GM18909 (cell line): ENCODE results near the gene VSIR.
A peak's percentile ranks its signal among the peaks of the same experiment; 100 is the strongest.

Experiments
- ATAC-seq: cut with Tn5 transposase; IDR thresholded peaks from one replicate; pipeline ENCODE4 v1.9.1; 2021; ENCODE audit warnings: mild to moderate bottlenecking; ENCODE audit not compliant: unreplicated experiment, poor library complexity

Gene VSIR

GRCh38 chr10:71807557-71808510 is 34.5 kb upstream of the VSIR start:
- ATAC-seq = no peak

DNA sequence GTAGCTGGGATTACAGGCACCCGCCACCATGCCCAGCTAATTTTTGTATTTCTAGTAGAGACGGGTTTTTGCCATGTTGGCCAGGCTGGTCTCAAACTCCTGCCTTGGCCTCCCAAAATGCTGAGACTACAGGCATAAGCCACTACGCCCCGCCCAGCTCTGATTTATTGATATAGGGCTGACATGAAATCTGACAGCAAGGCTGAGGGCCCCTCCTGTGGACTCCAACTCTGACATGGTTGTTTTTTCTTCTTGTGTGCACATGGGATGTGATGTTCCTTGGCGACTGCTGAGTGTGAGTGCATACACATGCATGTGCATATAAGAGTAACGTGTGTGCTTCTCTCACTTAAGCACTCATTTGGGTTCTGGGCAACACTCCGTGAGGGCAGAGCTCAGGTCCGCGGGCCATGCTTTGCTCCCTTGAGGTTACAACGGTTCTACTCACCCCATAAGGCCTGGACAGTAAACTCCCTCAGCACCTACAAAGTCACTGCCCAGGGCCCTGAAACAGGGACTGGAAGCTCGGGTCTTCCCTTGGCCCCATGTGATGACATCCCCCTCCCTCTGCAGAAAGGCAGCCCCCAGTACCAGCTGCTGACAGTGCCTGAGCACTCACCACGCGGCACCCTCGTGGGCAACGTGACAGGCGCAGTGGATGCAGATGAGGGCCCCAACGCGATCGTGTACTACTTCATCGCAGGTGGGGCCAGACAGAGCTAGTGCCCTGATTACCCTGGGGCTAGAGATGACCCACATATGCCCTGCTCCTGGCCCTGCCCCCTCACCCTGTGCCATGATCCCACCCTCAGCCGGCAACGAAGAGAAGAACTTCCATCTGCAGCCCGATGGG is 33.6 kb upstream of the VSIR start:
- no peak for ATAC-seq

GRCh38 chr10:71805776-71806703 is 32.7 kb upstream of the VSIR start:
- ATAC-seq = no peak

DNA sequence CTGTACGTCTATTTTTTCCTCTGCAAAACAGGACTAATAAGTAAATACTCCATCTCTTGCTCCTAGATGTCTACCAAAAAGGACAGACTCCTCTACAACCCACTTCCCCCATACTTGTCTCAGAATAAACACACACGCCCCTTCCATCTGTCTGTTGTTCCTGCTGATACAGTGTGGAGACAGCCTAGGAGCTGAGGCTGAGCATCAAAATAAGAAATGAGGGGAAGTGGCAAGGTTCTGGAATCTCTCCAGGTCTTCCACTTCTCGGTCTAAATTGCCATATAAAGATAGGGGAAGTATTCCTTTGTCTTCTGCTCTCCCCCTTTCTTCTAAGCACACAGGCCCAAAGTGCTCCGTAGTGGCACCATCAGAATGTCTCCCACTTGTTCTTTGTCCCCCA is 30.8 kb upstream of the VSIR start:
- ATAC-seq = no peak

DNA sequence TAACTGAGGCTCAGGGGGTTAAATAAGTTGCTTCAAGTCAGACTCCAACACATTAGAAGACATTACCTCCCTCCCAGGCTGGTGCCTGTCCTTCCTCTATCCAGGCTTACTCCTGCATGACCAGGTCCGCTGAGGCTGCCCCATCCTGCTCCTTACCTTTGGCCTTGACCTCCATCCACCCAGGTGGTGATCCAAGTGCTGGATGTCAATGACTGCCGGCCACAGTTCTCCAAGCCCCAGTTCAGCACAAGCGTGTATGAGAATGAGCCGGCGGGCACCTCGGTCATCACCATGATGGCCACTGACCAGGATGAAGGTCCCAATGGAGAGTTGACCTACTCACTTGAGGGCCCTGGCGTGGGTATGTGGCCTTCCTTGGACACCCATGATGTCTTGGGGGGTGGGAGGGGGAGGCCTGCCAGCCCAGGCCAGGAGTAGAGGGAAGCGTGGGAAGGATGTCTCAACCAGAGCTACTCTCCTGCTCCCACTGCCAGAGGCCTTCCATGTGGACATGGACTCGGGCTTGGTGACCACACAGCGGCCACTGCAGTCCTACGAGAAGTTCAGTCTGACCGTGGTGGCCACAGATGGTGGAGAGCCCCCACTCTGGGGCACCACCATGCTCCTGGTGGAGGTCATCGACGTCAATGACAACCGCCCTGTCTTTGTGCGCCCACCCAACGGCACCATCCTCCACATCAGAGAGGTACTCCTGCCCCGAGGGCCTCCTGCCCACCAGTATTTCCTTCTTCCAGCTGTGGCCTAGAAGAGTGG is 29.6 kb upstream of the VSIR start:
- no peak for ATAC-seq

DNA sequence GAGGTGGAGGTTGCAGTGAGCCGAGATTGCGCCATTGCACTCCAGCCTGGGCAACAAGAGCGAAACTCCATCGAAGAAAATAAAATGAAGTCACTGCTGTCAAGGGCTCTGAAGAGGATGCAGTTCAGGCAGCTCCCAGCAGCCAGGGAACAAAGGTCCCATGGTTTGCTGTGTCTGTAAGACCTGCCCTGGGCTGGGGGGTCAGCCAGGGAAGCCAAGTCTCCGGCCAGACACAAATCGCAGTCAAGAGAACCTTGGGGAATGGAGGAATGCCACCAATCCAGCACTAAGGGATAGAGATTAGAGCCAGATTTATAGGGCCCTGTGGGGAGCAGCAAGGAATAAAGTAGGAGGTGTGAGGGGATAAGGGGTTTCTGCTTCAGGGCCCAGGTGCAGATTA is 28.9 kb upstream of the VSIR start:
- no peak for ATAC-seq

DNA sequence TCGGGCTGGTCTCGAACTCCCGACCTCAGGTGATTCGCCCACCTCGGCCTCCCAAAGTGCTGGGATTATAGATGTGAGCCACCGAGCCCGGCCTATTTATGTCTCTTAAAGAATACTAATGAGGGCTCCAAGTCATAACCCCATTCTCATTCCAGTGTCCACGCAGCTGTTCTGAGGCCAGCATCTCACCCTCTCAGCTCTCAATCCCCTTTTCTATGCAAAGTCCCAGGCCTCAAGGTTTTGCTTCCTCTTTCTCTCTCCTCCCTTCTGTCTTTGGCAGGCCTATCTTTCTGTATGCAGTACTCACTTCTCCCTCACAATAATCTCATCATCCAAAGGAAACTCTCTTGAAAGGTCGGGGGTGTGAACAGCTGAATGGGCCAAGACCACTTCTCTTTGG is 28.0 kb upstream of the VSIR start:
- peak; percentile 79 for ATAC-seq

- no peak for ATAC-seq
Measured at GRCh38 chr10:71799608-71800453, 26.5 kb upstream of the VSIR start.

DNA sequence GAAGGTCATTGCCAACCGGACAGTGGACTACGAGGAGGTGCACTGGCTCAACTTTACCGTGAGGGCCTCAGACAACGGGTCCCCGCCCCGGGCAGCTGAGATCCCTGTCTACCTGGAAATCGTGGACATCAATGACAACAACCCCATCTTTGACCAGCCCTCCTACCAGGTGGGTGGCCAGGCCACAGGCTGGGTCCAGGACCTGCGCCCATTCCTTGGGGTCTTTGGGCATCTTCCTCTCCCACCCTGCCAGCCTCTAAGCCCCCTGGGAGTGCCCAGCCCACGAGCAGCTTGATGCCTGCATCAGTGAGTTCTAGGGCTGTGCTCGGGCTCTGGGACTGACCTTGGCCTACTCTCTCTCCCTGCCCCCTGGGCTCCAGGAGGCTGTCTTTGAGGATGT is 25.8 kb upstream of the VSIR start:
- no peak for ATAC-seq

DNA sequence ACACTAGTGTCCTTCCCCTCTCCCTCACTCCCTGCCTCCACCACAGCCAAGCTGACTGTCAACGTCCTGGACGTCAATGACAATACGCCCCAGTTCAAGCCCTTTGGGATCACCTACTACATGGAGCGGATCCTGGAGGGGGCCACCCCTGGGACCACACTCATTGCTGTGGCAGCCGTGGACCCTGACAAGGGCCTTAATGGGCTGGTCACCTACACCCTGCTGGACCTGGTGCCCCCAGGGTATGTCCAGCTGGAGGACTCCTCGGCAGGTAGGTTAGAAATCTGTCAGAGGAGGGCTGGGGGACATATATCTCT is 24.9 kb upstream of the VSIR start:
- ATAC-seq = no peak

DNA sequence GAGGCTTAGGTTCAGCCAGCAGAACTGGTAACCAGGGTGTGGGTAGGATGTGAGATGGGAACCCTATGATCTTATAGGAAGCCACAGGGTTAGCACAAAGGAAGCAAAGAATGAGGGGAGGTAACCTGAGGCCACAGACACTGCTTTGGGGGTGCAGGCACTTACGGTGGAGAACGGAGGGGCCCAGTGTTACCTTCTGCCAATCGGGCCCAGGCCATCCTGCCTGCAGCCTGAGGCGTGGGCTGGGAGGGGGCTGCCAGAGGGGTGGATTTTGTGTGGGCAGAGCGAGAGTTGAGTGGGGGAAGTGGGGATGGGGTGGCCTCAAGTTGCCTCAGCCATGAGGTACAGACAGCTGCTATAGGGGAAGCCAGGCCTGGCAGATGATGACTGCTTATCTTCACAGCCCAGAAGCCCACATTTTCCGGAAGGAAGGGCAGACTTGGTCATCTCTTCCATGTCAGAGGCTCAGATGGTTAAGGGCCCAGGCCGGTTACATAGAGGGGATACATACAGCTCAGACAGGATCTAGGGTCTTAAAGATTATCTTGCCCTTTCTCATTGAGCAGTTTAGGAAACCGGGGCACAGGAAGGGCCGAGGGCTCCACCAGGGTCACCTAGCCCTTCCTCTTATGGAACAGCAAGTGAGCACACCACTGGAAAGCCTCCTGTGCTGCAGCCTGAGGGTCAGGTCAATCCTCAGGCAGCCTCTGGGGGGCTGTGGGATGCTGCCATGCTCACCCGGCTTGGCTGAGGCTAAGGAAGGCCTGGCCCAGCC is 24.4 kb upstream of the VSIR start:
- no peak for ATAC-seq

DNA sequence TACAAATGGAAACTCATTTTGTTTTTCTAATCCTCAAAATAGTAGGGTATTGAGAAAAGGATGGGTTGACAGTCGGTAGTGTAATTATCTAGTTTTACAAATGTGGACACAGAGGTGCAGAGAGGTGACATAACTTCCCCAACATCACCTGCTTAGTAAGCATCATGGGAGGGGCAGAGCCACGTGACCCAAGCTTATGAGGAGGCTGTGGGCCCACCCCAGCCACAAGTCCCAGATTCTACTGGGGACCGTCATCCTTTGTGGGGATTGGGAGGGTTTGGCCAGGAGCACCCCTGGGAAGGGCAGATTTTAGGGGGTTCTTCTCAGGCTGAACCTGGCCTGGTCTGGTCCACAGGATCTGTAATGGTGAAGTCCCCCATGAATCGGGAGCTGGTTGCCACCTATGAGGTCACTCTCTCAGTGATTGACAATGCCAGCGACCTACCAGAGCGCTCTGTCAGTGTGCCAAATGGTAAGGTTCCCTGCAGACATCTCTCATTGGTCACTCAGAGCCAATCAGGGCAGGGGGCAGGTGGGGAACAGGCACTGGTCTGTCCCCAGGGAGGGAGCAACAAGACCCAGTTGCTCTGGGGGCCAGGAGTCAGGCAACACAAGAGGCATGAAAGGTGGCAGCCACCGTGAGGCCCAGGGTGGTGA is 23.6 kb upstream of the VSIR start:
- ATAC-seq = no peak

DNA sequence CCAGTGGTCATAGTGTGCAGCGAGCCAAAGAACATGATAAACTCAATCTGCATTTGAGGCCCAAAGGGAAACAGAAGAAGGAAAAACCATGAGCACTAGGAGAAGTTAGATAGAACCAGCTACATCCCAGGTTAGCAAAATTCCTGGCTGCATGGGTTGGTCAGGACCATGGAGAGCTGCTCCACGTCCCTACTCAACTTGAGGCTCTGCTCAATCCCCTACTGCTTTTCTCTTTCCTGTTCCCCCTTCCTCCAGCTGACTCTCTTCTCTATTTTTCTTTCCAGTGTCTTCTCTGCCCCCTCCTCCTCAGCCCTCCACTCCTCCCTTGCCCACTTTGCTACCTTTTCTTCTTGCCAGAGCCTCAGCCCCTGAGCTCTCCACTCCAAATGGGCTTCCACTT is 21.9 kb upstream of the VSIR start:
- ATAC-seq = no peak

GRCh38 chr10:71790749-71791440 is 17.6 kb upstream of the VSIR start:
- no peak for ATAC-seq

DNA sequence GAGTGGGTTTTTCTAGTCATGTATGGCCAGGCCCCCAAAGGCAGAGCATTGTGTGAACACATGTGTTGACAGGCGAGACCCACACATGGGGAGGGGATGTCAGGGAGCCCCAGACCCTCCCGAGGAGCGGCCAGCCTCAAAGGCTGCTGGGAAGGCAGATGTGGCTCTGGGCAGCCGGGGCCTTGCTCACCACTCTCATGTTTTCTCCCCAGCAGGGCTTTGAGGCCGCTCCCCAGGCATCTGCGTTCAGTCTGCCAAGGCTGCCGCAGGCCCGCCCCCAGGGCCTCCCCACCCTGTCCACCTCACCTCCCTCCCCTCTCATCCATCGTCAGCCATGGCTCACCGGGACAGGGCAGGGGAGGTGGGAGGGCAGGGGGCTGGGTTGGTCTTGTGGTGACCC is 16.6 kb upstream of the VSIR start:
- no peak for ATAC-seq

DNA sequence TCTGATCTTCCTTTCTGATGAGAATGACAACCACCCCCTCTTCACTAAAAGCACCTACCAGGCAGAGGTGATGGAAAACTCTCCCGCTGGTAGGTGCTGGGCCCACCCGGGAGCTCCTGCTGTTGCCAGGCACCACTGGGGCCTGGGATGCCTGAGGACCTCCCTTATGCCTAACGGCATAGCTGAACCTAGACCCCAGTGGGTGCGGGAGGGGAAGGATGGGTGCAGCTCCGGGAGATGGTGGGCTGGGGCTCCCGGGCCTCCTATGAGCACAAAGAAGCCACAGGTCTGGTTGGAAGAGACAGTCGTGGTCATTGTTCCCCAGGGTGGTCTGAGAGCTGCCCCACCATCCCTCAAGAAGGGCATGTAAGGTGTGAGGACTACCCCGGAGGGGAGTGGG is 15.6 kb upstream of the VSIR start:
- ATAC-seq = no peak

GRCh38 chr10:71784679-71785272 is 11.5 kb upstream of the VSIR start:
- ATAC-seq = no peak
